Coronary artery (tissue), 2 donors: Measurements from ENCODE around the gene ANHX.

ENCODE experiments used
- DNase-seq: peaks from one replicate; pipeline ENCODE4 v3.0.0-alpha.2; 2017; ENCODE audit warnings: low spot score
- H3K27ac ChIP-seq, 2 donors: fragments of 200-600 bp; sonication (generic); one replicate each; pipeline ENCODE4 v1.5.1; 2016 to 2019
- H3K4me3 ChIP-seq: fragments of 200-600 bp; sonication (generic); 2 replicates; pipeline ENCODE4 v1.5.1; 2016; ENCODE audit warnings: mild to moderate bottlenecking, moderate library complexity
- TF ChIP-seq, protein P1 (sequence below): fragments of 200-600 bp; sonication (generic); IDR thresholded peaks from one replicate; pipeline ENCODE4 v1.5.1; 2019; ENCODE audit warnings: antibody characterized with exemption

The ANHX gene

DNA sequence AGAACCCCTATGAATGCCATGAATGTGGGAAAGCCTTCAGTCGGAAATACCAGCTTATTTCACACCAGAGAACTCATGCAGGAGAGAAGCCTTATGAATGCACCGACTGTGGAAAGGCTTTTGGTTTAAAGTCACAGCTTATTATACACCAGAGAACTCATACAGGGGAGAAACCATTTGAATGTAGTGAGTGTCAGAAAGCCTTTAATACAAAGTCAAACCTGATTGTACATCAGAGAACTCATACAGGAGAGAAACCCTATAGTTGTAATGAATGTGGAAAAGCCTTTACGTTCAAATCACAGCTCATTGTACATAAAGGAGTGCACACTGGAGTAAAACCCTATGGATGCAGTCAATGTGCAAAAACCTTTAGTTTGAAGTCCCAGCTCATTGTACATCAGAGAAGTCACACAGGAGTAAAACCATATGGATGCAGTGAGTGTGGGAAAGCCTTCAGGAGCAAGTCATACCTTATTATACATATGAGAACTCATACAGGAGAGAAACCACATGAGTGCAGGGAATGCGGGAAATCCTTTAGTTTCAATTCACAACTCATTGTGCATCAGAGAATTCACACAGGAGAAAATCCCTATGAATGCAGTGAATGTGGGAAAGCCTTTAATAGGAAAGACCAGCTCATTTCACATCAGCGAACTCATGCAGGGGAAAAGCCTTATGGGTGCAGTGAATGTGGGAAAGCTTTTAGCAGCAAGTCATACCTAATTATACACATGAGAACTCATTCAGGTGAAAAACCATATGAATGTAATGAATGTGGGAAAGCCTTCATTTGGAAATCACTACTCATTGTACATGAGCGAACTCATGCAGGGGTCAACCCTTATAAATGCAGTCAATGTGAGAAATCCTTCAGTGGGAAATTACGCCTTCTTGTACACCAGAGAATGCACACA is 32.1 kb downstream of the ANHX start:
- H3K27ac ChIP-seq = no peak overlapping the region
- TF ChIP-seq, protein P1, sequence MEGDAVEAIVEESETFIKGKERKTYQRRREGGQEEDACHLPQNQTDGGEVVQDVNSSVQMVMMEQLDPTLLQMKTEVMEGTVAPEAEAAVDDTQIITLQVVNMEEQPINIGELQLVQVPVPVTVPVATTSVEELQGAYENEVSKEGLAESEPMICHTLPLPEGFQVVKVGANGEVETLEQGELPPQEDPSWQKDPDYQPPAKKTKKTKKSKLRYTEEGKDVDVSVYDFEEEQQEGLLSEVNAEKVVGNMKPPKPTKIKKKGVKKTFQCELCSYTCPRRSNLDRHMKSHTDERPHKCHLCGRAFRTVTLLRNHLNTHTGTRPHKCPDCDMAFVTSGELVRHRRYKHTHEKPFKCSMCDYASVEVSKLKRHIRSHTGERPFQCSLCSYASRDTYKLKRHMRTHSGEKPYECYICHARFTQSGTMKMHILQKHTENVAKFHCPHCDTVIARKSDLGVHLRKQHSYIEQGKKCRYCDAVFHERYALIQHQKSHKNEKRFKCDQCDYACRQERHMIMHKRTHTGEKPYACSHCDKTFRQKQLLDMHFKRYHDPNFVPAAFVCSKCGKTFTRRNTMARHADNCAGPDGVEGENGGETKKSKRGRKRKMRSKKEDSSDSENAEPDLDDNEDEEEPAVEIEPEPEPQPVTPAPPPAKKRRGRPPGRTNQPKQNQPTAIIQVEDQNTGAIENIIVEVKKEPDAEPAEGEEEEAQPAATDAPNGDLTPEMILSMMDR = no peak
- H3K4me3 ChIP-seq = peak overlapping the region; percentile 34
- no peak for DNase-seq

DNA sequence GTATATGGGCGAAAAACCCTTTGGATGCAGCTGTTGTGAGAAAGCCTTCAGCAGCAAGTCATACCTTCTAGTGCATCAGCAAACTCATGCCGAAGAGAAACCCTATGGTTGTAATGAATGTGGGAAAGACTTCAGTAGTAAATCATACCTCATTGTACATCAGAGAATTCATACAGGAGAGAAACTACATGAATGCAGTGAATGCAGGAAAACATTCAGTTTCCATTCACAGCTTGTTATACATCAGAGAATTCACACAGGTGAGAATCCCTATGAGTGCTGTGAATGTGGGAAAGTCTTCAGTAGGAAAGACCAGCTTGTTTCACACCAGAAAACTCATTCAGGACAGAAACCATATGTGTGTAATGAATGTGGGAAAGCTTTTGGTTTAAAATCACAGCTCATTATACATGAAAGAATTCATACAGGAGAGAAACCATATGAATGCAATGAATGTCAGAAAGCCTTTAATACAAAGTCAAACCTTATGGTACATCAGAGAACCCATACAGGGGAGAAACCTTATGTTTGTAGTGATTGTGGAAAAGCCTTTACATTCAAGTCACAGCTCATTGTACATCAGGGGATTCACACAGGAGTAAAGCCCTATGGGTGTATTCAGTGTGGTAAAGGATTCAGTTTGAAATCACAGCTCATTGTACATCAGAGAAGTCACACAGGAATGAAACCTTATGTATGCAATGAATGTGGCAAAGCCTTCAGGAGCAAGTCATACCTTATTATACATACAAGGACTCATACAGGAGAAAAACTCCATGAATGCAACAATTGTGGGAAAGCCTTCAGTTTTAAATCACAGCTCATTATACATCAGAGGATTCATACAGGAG is 33.0 kb downstream of the ANHX start:
- peak overlapping the region; percentile 22 for H3K4me3 ChIP-seq
- DNase-seq = no peak
- TF ChIP-seq, protein P1 = no peak
- H3K27ac ChIP-seq = no peak overlapping the region

DNA sequence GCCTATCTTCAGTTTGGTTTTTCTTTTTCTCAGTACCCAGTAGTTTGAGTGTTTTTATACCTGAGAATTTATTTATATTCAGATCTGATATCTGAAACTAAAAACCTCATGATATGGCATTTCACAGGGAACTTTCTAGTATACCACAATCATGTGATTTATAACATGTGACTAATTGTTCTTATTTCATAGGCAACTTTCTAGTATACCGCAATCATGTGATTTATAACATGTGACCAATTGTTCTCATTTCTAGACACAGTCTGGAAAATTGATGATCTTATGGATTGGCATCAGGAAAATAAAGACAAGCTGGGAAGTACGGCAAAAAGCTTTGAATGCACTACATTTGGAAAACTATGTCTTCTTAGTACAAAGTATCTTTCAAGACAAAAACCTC is 33.8 kb downstream of the ANHX start:
- H3K27ac ChIP-seq = no peak overlapping the region
- TF ChIP-seq, protein P1 = no peak
- DNase-seq = no peak
- peak overlapping the region; percentile 22 for H3K4me3 ChIP-seq

DNA sequence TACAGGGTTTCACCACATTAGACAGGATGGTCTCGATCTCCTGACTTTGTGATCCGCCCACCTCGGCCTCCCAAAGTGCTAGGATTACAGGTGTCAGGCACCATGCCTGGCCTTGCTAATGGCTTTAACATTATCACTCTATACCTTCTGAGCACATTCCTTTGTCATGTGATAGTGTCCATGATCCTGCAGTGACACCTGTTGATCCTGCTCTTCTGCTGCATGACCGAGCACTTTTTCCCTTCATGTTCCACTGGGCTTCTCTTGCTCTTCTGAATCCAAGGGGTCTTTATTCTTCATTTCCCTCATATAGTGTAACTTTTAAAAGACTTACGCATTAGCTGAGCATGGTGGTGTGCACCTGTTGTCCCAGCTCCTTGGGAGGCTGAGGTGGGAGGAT is 42.8 kb downstream of the ANHX start:
- no peak for DNase-seq
- no peak overlapping the region for H3K4me3 ChIP-seq
- H3K27ac ChIP-seq = no peak overlapping the region
- TF ChIP-seq, protein P1 = no peak

DNA sequence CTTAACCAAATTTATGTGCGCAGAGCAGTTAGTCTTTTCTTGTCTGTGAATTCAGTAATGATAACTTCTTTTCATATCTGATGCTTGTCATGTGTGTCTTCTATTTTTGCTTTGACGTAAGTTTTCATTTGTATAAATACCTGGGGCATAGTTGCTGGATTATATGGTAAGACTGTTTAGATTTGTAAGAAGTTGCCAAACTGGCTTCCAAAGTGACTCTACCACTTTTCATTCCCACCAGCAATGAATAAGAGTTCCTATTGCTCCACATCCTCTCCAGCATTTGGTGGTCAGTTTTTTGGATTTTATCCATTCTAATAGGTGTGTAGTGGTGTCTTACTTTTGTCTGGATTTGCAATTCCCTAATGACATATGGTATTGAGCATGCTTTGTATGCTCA is 45.5 kb downstream of the ANHX start:
- no peak for DNase-seq
- TF ChIP-seq, protein P1 = no peak
- Histone ChIP-seq H3K27ac (no peak overlapping the region), H3K4me3 (peak overlapping the region; percentile 2)

DNA sequence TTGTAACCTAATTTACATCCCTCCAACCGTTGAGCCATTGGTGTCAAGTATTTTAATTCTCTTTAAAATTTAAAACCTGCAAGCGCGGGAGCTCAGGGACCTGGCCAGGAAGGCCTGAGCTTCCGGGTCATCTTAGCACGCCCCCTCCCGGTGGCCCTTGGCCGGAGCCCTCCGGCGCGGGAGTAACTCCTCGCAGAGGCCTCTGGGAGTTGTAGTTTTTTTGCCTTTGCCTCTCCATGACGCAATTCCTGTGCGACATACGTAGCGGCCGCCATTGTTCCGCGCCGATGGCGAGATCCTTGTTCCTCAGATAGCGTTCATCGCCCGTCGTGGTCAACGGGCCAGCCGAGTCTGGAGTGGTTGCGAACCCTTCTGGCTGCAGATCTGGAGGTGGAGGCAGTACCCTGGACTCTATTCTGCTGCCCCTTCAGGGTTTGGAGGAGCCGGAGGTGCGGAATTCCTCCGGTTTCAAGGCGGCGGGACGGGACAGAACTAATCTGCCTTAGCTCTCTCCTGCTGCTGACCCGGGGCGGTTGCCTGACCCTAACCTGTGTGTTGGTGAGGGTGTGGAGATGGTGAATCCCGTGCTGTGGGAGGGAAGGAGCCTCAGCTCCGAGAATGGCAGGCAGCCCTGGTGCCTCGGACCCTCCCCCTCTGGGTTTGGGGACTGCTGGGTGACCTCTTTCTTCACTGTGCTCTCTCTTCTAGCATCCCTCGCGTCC is 54.3 kb downstream of the ANHX start, which contains the start of gene ZNF268:
TSS of gene ZNF268 (plus strand) at position 258 of the 722 bp plus-strand sequence. CDS start 503 bp downstream, outside the sequence.
- Histone ChIP-seq H3K4me3 (peak within 1 kb of the TSS; percentile 84), H3K27ac (peak within 1 kb of the TSS; percentile 55 to 66)
- TF ChIP-seq, protein P1 = peak; percentile 47
- peak; percentile 91 for DNase-seq
